C4-2B (cell line): ENCODE measurements around the gene ZNF205.
"Not testable (repeated sequence)": the region's sequence is repeated elsewhere in the genome, so short reads cannot be mapped to it uniquely, and the experiment has no call there.

Experiments
- H3K27ac ChIP-seq: fragments of 450-650 bp; 2 replicates; pipeline ENCODE4 v1.5.1; 2017
- CTCF ChIP-seq: fragments of 450-650 bp; conservative IDR thresholded peaks from 2 replicates; pipeline ENCODE4 v1.5.1; 2017; ENCODE audit warnings: mild to moderate bottlenecking
- ZFX ChIP-seq: fragments of 450-650 bp; IDR thresholded peaks from 2 replicates; pipeline ENCODE4 v1.6.1; 2017

ZNF205 gene

DNA sequence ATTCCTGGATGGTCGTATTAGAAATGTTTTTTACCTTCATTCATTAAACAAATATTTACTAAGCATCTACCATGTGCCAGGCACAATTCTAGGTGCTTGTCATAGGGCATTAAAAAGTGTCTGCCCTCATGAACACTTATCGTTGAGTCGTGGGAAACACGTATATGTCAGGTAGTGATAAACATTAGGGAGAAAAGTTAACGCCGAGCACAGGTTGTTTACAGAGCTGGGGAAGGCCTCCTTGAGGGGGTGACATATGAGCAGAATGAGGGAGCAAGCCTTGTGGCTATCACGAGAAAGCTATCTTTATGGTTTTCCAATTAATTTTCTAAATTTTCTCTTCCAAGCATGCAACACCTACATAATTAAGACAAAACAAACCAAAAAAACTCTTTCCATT, 21.5 kb downstream of the ZNF205 start:
- TF ChIP-seq CTCF (no peak), ZFX (no peak)
- H3K27ac ChIP-seq: peak overlapping the region; percentile 85

DNA sequence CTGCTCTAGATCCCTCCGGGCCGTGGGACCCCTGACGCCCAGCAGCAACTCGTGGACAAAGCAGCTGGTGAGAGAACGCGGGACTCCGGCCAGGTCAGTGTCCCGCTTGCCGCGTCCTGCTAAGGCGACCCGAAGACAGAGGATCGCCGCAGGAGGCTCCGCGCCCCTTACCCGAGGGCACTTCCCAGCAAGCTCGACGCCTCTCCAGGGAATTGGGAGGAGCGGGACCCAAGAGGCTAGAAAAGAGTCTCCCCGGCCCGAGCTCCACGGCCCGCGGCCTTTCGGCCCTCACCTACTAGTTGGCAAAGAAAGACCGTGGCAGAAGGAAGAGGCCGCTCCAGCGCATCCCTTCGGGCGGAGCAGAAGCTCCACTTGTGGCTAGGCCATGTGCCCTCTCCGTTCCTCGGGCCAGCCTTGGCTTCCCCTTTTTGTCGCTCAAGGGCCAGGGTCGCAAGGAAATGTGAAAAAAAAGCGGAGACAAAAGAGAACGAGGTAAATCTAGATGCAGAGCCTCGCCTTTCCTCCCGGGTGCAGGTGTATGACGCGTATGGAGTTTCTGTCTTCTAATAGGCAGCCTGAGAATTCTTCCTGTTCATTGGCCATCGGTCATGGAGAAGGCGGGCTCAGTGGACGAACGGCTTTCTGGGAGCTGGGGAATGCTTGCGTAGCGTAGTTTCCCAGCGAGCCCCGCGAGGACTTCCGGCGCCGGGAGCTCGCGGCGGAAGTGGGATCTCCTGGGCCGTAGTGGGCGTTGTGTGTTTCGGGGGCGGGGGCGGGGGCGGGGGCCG, 22.1 kb downstream of the ZNF205 start, which contains the start of gene ZNF213:
Gene ZNF213, plus strand, starts transcription at position 692 of the 788 bp plus-strand sequence. CDS start 2,252 bp downstream, outside the sequence.
- TF ChIP-seq CTCF (no peak), ZFX (peak; percentile 83)
- peak within 1 kb of the TSS; percentile 85 for H3K27ac ChIP-seq

DNA sequence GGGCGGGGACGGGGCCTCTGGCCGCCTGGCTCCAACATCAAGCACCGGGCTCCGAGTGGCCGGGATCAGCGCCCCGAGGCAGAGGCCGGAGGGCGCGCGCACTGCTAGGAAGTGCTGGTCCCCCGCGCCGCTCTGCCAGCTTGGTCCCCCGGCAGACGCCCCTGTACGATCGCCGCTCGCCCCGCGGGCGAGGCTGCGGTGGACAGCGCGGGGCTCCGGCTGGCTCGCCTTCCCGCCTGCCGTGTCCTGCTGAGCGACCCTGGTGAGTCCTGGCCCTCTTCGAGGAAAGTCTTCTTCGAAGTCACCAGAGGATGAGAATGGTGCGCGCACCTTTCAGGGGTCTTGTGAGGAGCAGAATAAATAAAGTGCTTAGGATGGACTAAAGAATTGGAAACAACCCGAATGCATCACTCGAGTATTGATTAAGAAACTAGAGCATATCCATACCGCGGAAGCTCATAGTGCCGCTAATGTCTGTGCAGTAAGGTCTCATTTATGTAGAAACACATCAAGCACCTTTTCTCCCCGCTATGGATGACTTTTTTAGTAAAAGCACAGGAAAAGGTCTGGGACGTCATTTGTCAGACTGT, 22.8 kb downstream of the ZNF205 start:
- TF ChIP-seq ZFX: no peak
- no peak for TF ChIP-seq CTCF
- peak overlapping the region; percentile 85 for H3K27ac ChIP-seq

DNA sequence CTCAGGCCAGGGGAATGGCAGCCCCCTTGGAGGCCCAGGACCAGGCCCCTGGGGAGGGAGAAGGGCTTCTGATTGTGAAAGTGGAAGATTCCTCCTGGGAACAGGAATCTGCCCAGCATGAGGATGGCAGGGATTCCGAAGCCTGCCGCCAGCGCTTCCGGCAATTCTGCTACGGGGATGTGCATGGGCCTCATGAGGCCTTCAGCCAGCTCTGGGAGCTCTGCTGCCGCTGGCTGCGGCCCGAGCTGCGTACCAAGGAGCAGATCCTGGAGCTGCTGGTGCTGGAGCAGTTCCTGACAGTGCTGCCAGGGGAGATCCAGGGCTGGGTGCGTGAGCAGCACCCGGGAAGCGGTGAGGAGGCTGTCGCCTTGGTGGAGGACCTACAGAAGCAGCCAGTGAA, 24.9 kb downstream of the ZNF205 start:
- H3K27ac ChIP-seq: no peak overlapping the region
- TF ChIP-seq CTCF (no peak), ZFX (no peak)

DNA sequence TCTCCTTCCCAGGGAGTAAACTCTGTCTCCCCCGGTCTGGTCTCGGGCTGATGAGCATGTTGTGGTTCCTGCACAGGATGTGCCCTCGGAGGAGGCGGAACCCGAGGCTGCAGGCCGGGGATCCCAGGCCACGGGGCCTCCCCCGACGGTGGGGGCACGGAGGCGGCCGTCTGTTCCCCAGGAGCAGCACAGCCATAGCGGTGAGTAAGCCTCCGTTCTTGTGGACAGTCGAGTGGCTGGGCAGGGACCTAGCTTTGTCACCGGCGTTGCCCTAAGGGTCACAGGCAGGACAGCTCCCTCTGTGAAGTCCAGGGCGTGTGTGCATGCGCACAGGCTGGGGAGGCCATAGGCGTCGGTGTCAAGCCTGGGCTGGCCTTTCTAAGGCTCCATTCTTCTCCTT, 26.0 kb downstream of the ZNF205 start:
- TF ChIP-seq ZFX (no peak), CTCF (no peak)
- H3K27ac ChIP-seq: no peak overlapping the region

- TF ChIP-seq ZFX (no peak), CTCF (no peak)
- H3K27ac ChIP-seq: no peak overlapping the region
Observed at GRCh38 chr16:3138823-3139426, 26.5 kb downstream of the ZNF205 start.

GRCh38 chr16:3139561-3139960, 27.2 kb downstream of the ZNF205 start:
- not testable (repeated sequence) for H3K27ac ChIP-seq
